ENCODE data around the gene TRIM16.
"Not testable (repeated sequence)": the region's sequence is repeated elsewhere in the genome, so short reads cannot be mapped to it uniquely, and the experiment has no call there.

GRCh38 chr17:15733174-15733789 is 49.2 kb upstream of the TRIM16 start:
- TF ChIP-seq, protein P1, sequence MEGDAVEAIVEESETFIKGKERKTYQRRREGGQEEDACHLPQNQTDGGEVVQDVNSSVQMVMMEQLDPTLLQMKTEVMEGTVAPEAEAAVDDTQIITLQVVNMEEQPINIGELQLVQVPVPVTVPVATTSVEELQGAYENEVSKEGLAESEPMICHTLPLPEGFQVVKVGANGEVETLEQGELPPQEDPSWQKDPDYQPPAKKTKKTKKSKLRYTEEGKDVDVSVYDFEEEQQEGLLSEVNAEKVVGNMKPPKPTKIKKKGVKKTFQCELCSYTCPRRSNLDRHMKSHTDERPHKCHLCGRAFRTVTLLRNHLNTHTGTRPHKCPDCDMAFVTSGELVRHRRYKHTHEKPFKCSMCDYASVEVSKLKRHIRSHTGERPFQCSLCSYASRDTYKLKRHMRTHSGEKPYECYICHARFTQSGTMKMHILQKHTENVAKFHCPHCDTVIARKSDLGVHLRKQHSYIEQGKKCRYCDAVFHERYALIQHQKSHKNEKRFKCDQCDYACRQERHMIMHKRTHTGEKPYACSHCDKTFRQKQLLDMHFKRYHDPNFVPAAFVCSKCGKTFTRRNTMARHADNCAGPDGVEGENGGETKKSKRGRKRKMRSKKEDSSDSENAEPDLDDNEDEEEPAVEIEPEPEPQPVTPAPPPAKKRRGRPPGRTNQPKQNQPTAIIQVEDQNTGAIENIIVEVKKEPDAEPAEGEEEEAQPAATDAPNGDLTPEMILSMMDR (IDR thresholded peaks at IDR 0.05) = not testable (repeated sequence)
- TF ChIP-seq ZFX (IDR thresholded peaks at IDR 0.05; ENCODE audit: borderline replicate concordance) = not testable (repeated sequence)
